Choroid plexus epithelial cell (primary cell): ENCODE data around the gene CEP41.

Source experiments
- DNase-seq: peaks from one replicate; pipeline ENCODE4 v3.0.0-alpha.2; 2010; ENCODE audit warnings: low read depth
- H3K4me3 ChIP-seq: 2 replicates; pipeline ENCODE4 v1.5.1; 2011; ENCODE audit warnings: low read depth, mild to moderate bottlenecking, control low read depth, low read length, moderate library complexity
- TF ChIP-seq, protein P1 (sequence below): conservative IDR thresholded peaks from 2 replicates; pipeline ENCODE4 v1.5.1; 2011; ENCODE audit warnings: low read depth, mild to moderate bottlenecking, control low read depth, inconsistent platforms, low read length, moderate library complexity

Gene CEP41

GRCh38 chr7:130394421-130395195 is 46.2 kb downstream of the CEP41 start:
- no peak for DNase-seq
- no peak overlapping the region for H3K4me3 ChIP-seq
- TF ChIP-seq, protein P1, sequence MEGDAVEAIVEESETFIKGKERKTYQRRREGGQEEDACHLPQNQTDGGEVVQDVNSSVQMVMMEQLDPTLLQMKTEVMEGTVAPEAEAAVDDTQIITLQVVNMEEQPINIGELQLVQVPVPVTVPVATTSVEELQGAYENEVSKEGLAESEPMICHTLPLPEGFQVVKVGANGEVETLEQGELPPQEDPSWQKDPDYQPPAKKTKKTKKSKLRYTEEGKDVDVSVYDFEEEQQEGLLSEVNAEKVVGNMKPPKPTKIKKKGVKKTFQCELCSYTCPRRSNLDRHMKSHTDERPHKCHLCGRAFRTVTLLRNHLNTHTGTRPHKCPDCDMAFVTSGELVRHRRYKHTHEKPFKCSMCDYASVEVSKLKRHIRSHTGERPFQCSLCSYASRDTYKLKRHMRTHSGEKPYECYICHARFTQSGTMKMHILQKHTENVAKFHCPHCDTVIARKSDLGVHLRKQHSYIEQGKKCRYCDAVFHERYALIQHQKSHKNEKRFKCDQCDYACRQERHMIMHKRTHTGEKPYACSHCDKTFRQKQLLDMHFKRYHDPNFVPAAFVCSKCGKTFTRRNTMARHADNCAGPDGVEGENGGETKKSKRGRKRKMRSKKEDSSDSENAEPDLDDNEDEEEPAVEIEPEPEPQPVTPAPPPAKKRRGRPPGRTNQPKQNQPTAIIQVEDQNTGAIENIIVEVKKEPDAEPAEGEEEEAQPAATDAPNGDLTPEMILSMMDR, result no peak

DNA sequence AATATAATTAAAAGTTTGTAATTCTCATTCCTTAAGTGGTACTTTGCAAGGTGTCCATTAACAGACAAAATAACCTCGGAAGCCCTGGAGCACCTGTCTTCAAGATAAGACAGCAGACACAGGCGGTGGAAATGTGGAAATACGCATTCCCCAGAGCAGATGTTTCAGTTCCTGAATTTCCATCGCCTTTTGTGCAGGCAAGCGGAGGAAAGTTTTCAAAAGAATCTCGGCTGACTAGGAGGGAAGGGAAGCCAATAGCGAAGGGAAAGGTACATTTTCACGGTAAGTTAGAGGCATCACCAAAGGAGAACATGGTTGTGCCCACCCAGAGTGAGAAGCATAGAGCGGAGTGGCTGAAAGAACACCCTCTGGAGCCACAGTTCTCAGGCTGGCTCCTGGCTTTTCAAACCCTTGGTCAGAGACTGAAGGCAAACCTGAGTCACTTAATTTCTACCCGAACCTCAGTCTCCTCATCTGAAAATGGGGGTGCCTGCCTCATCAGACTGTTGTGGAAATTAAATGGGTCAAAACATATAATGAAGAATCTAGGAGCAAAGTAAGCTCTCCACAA is 46.9 kb downstream of the CEP41 start:
- no peak overlapping the region for H3K4me3 ChIP-seq
- TF ChIP-seq, protein P1, result no peak
- DNase-seq, result no peak

- H3K4me3 ChIP-seq, result no peak overlapping the region
- no peak for DNase-seq
- TF ChIP-seq, protein P1, result no peak
Measured at GRCh38 chr7:130393101-130393561, 47.7 kb downstream of the CEP41 start.

DNA sequence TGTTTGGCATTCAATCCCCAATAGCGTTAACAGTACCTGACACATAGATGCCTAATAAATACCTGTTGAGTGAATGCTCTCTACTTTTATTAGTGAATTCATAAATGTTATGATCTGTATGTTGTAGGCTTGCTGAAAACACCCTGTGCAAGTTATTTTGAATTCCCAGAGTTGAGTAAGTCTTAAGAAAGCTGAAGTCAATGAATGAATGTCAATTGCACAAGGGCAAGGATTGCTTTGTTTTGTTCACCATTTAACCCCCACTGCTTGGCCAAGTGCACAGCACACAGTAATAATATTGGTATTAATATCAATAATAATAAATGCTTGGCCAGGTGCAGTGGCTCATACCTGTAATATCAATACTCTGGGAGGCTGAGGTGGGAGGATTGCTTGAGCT is 50.3 kb downstream of the CEP41 start:
- peak; percentile 61 for DNase-seq

DNA sequence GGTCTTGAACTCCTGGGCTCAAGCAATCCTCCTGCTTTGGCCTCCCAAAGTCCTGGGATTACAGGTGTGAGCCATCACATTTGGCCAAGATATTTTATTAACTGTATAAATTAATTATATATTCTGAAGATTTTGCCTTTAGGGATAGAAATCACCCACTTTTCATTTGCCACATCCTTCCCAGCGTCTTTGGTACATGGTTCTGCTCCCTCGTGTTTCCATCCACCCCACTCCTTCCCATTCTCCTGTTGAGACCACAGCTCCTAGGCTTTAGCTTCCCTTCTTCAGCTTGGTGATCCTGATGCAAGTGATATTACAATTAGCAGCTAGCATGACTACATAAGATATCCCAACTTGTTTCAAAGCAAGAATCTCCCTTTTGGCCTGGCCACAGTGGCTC is 52.1 kb downstream of the CEP41 start:
- DNase-seq, result no peak
- TF ChIP-seq, protein P1, result no peak
- H3K4me3 ChIP-seq, result no peak overlapping the region

More for the DNA sequence above, 50.3 kb downstream of the CEP41 start:
- TF ChIP-seq, protein P1, result no peak
- H3K4me3 ChIP-seq, result no peak overlapping the region

DNA sequence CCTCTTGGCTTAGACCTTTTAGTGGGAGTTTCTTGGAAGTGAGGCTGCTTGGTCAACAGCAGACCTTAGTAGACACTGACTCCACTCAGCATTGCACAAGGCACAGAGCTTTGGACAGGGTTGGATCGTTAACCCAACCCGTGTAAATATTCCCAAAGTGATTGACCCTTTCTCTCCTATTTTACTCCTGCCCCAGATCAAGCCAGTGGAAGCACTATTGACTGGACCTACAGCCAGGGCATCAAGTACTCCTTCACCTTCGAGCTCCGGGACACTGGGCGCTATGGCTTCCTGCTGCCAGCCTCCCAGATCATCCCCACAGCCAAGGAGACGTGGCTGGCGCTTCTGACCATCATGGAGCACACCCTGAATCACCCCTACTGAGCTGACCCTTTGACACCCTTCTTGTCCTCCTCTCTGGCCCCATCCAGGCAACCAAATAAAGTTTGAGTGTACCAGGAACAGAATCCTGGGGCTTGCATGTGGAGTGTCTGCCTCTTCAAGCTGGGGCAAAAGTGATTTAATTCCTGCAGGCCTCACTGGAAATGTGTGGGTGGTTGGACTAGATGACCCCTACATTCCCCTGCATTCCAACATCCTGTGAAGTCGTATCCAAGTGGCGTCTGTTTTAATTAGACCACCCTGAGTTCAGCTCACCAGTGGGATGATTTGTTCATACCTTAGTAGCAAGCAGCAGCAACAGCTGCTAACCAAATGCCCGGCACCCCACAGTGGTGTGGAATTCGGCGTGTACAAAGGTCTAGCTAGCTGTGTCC is 53.0 kb downstream of the CEP41 start:
- TF ChIP-seq, protein P1, result no peak
- no peak overlapping the region for H3K4me3 ChIP-seq
- peak; percentile 99 for DNase-seq
